ENCODE measurements around the gene DRAP1. TPM values are rescaled to one million over a fixed set of nuclear protein-coding genes. Genes with fewer than 3 reads are reported as not detected.
A peak's percentile ranks its signal among the peaks of the same experiment; 100 is the strongest.

Gene DRAP1
- total and polyA plus RNA-seq, 9 of the 15 experiments (the other 6 are each of a cell fraction or from before 2014, with no cell fraction given), result 9.6 to 200 (median 92.9) TPM

- TF ChIP-seq ZBTB40 (IDR thresholded peaks at IDR 0.05) (peak; percentile 96), ZBTB40 (CRISPR knock-in tag; IDR thresholded peaks at IDR 0.05) (no peak), KLF6 (CRISPR knock-in tag; IDR thresholded peaks at IDR 0.05; ENCODE audit: borderline replicate concordance) (no peak), SAFB2 (IDR thresholded peaks at IDR 0.05; ENCODE audit: borderline replicate concordance, low read depth, low read length, severe bottlenecking) (no peak), RNF219 (CRISPR knock-in tag; IDR thresholded peaks at IDR 0.05) (no peak), CBX1 (IDR thresholded peaks at IDR 0.05; ENCODE audit: low read depth) (peak; percentile 75), NR2C2 (CRISPR knock-in tag; IDR thresholded peaks at IDR 0.05) (peak; percentile 86), NR2C2 (tag; IDR thresholded peaks at IDR 0.05) (peak; percentile 91), ZNF644 (tag; IDR thresholded peaks at IDR 0.05; ENCODE audit: low read depth) (no peak), NFIC (IDR thresholded peaks at IDR 0.05) (no peak; the same call in 1 of the 2 replicates), PML (IDR thresholded peaks at IDR 0.05; ENCODE audit: low read length) (no peak; the same call in 1 of the 2 replicates), KDM2B (CRISPR knock-in tag; IDR thresholded peaks at IDR 0.05) (no peak), ZKSCAN1 (IDR thresholded peaks at IDR 0.05; ENCODE audit: low read depth, low read length) (peak; percentile 63; the same call in 1 of the 2 replicates), JUN (IDR thresholded peaks at IDR 0.05; ENCODE audit: borderline replicate concordance, low read depth, low read length) (no peak), JUN (CRISPR knock-in tag; IDR thresholded peaks at IDR 0.05; ENCODE audit: borderline replicate concordance) (no peak), SMARCA5 (IDR thresholded peaks at IDR 0.05) (no peak), ZBTB1 (CRISPR knock-in tag; IDR thresholded peaks at IDR 0.05; ENCODE audit: borderline replicate concordance, low read depth) (peak; percentile 38; the same call in 1 of the 2 replicates)
These were observed 30.9 kb upstream of the DRAP1 start, which contains the start of gene FIBP (continued) for GRCh38 chr11:65888163-65888814.
